GM21717 (cell line): ENCODE results near the gene SYNPO.

ENCODE experiments used
- ATAC-seq: cut with Tn5 transposase; IDR thresholded peaks from one replicate; pipeline ENCODE4 v1.9.1; 2021; ENCODE audit warnings: mild to moderate bottlenecking, moderate library complexity; ENCODE audit not compliant: unreplicated experiment

SYNPO gene

GRCh38 chr5:150641824-150642566 is 1.5 kb downstream of the SYNPO start:
- ATAC-seq: no peak

- no peak for ATAC-seq
These were observed 2.1 kb downstream of the SYNPO start for GRCh38 chr5:150642567-150642927.

GRCh38 chr5:150642991-150643710 is 2.7 kb downstream of the SYNPO start:
- ATAC-seq: no peak

GRCh38 chr5:150644058-150644457 is 3.6 kb downstream of the SYNPO start:
- ATAC-seq: no peak

GRCh38 chr5:150644514-150644913 is 4.1 kb downstream of the SYNPO start:
- ATAC-seq: no peak

- no peak for ATAC-seq
These were observed 4.7 kb downstream of the SYNPO start for GRCh38 chr5:150645070-150645700.

GRCh38 chr5:150647275-150648251 is 7.1 kb downstream of the SYNPO start:
- no peak for ATAC-seq

- ATAC-seq: no peak
These were observed 8.0 kb downstream of the SYNPO start for GRCh38 chr5:150648294-150649107.

- ATAC-seq: no peak
These were observed 8.9 kb downstream of the SYNPO start for GRCh38 chr5:150649108-150650020.

GRCh38 chr5:150650021-150651006 is 9.9 kb downstream of the SYNPO start:
- no peak for ATAC-seq

GRCh38 chr5:150651382-150651781 is 10.9 kb downstream of the SYNPO start:
- no peak for ATAC-seq

- ATAC-seq: no peak
These were observed 11.6 kb downstream of the SYNPO start for GRCh38 chr5:150651924-150652671.

GRCh38 chr5:150653145-150653761 is 12.8 kb downstream of the SYNPO start:
- ATAC-seq: no peak

GRCh38 chr5:150653762-150654556 is 13.5 kb downstream of the SYNPO start:
- ATAC-seq: no peak

GRCh38 chr5:150655221-150655620 is 14.8 kb downstream of the SYNPO start:
- ATAC-seq: no peak
